ENCODE data around the gene NFIA.

DNA sequence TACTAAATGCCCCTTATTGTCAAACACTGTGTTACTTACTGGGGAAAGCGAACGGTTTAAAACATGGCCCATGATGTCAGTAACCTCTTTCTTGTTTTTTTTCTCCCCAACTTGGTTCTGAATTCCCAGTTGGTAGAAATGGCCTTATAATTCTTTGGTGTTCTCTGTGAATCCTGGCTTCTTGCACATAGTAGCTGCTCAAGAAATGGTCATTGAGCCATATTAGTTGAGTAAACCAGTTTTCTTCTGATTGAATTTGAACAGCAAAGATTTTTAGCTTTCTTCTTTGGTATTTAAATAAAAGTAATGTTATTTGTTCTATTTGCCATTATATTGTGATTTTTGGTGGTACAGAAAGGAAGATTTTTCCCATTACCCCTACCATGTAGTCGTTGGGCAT is 87.3 kb downstream of the NFIA start:
- no peak for TF ChIP-seq EZH2 (IDR thresholded peaks at IDR 0.05; ENCODE audit: low read length, unreplicated experiment)
- TF ChIP-seq, protein P1, sequence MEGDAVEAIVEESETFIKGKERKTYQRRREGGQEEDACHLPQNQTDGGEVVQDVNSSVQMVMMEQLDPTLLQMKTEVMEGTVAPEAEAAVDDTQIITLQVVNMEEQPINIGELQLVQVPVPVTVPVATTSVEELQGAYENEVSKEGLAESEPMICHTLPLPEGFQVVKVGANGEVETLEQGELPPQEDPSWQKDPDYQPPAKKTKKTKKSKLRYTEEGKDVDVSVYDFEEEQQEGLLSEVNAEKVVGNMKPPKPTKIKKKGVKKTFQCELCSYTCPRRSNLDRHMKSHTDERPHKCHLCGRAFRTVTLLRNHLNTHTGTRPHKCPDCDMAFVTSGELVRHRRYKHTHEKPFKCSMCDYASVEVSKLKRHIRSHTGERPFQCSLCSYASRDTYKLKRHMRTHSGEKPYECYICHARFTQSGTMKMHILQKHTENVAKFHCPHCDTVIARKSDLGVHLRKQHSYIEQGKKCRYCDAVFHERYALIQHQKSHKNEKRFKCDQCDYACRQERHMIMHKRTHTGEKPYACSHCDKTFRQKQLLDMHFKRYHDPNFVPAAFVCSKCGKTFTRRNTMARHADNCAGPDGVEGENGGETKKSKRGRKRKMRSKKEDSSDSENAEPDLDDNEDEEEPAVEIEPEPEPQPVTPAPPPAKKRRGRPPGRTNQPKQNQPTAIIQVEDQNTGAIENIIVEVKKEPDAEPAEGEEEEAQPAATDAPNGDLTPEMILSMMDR (conservative IDR thresholded peaks at IDR 0.05; ENCODE audit: low read depth, low read length), result no peak

Data from PC-3 (cell line).